ENCODE data around the gene PPFIA2.

Gene PPFIA2

GRCh38 chr12:81261508-81262207 is 497.5 kb downstream of the PPFIA2 start:
- no peak overlapping the region for H3K4me3 ChIP-seq (ENCODE audit: low read depth, low read length)
- TF ChIP-seq, protein P1, sequence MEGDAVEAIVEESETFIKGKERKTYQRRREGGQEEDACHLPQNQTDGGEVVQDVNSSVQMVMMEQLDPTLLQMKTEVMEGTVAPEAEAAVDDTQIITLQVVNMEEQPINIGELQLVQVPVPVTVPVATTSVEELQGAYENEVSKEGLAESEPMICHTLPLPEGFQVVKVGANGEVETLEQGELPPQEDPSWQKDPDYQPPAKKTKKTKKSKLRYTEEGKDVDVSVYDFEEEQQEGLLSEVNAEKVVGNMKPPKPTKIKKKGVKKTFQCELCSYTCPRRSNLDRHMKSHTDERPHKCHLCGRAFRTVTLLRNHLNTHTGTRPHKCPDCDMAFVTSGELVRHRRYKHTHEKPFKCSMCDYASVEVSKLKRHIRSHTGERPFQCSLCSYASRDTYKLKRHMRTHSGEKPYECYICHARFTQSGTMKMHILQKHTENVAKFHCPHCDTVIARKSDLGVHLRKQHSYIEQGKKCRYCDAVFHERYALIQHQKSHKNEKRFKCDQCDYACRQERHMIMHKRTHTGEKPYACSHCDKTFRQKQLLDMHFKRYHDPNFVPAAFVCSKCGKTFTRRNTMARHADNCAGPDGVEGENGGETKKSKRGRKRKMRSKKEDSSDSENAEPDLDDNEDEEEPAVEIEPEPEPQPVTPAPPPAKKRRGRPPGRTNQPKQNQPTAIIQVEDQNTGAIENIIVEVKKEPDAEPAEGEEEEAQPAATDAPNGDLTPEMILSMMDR (IDR thresholded peaks at IDR 0.05; ENCODE audit: low read depth, low read length), result no peak

GRCh38 chr12:81259360-81259759 is 499.8 kb downstream of the PPFIA2 start:
- TF ChIP-seq, protein P1 (IDR thresholded peaks at IDR 0.05; ENCODE audit: low read depth, low read length), result no peak
- H3K4me3 ChIP-seq (ENCODE audit: low read depth, low read length), result no peak overlapping the region

DNA sequence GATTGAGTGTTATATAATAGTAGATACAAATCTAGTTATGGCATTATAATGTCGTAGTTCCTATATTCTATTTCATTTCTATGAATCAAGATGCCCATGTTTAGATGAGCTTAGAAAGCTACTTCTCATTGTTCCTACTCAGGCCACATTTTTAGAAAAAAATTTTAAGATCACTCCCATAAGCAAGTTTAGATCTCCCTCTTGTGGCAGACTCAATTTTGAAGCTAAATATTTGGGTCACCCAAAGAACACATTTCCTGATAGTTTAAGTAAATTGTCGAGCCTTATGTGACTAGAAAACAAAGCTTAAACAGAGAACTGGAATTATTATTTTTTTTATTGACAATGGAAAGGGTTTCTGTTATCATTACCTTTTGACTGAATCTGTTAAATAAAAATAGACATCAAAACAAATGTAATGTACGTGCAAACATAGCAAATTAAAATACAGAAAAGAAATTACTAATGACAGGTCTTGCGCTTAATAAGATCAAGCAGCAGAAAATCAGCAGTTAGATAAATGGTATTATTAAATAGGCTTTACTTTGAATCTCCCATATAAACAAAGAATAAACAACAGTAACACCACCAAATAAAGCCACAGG is 501.1 kb downstream of the PPFIA2 start:
- H3K4me3 ChIP-seq (ENCODE audit: low read depth, low read length), result no peak overlapping the region

GRCh38 chr12:81255947-81256346 is 503.2 kb downstream of the PPFIA2 start:
- TF ChIP-seq, protein P1 (IDR thresholded peaks at IDR 0.05; ENCODE audit: low read depth, low read length), result no peak
- H3K4me3 ChIP-seq (ENCODE audit: low read depth, low read length), result no peak overlapping the region

More for the DNA sequence above, 501.1 kb downstream of the PPFIA2 start:
- TF ChIP-seq, protein P1 (IDR thresholded peaks at IDR 0.05; ENCODE audit: low read depth, low read length), result no peak

DNA sequence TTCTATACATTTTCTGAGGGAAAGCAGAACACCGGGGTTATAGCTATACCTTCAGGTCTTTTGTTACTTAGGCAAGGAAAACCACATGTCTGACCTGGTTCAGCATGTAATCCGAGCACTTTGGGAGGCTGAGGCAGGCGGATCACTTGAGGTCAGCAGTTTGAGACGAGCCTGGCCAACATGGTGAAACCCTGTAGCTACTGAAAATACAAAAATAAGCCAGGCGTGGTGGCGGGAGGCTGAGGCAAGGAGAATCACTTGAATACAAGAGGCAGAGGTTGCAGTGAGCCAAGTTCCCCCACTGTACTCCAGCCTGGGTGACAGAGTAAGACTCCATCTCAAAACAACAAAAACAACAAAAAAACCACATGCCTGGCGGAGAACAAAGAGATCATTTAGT is 503.7 kb downstream of the PPFIA2 start:
- TF ChIP-seq, protein P1 (IDR thresholded peaks at IDR 0.05; ENCODE audit: low read depth, low read length), result no peak
- H3K4me3 ChIP-seq (ENCODE audit: low read depth, low read length), result no peak overlapping the region

- no peak overlapping the region for H3K4me3 ChIP-seq (ENCODE audit: low read depth, low read length)
- TF ChIP-seq, protein P1 (IDR thresholded peaks at IDR 0.05; ENCODE audit: low read depth, low read length), result no peak
Observed at GRCh38 chr12:81253360-81253759, 505.8 kb downstream of the PPFIA2 start.

GRCh38 chr12:81252228-81252627 is 506.9 kb downstream of the PPFIA2 start:
- no peak overlapping the region for H3K4me3 ChIP-seq (ENCODE audit: low read depth, low read length)
- TF ChIP-seq, protein P1 (IDR thresholded peaks at IDR 0.05; ENCODE audit: low read depth, low read length), result no peak
